Measurements from ENCODE around the gene RPS6KA5.
"Not testable (repeated sequence)": the region's sequence is repeated elsewhere in the genome, so short reads cannot be mapped to it uniquely, and the experiment has no call there.

RPS6KA5 gene

DNA sequence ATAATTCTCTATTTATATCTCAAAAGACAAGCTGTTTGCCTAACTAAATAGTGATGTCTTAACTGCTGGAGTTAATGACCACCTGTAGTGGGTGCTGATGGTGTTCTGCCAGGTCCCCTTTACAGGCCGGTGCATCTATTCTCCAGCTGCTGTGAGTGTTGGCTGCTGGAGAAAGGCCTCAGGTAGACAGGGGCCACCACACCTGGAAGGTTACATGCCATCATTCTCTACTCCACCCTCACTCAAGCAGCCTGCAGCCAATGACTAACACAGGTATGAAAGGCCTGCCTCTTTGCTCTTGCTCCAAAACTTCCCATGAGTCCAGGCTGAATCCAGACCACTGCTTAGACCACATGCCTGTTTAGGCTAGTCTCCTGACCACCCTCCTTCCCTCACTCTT lies 73.9 kb downstream of the RPS6KA5 start:
- TF ChIP-seq, protein P1, sequence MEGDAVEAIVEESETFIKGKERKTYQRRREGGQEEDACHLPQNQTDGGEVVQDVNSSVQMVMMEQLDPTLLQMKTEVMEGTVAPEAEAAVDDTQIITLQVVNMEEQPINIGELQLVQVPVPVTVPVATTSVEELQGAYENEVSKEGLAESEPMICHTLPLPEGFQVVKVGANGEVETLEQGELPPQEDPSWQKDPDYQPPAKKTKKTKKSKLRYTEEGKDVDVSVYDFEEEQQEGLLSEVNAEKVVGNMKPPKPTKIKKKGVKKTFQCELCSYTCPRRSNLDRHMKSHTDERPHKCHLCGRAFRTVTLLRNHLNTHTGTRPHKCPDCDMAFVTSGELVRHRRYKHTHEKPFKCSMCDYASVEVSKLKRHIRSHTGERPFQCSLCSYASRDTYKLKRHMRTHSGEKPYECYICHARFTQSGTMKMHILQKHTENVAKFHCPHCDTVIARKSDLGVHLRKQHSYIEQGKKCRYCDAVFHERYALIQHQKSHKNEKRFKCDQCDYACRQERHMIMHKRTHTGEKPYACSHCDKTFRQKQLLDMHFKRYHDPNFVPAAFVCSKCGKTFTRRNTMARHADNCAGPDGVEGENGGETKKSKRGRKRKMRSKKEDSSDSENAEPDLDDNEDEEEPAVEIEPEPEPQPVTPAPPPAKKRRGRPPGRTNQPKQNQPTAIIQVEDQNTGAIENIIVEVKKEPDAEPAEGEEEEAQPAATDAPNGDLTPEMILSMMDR (IDR thresholded peaks at IDR 0.05; ENCODE audit: low read depth, low read length, missing control alignments) = no peak
- Histone ChIP-seq H3K4me3 (ENCODE audit: low read depth, low read length) (no peak overlapping the region), H3K27ac (no peak overlapping the region), H3K36me3 (replicated peaks) (no peaks in the 10 kb centered on the region), H3K27me3 (replicated peaks) (no peaks in the 10 kb centered on the region)
- DNase-seq = no peak
- in situ Hi-C loops (cut with HindIII; ENCODE audit: low pct_ligation_motif_present, low sequenced_read_pairs) = no loop called here

DNA sequence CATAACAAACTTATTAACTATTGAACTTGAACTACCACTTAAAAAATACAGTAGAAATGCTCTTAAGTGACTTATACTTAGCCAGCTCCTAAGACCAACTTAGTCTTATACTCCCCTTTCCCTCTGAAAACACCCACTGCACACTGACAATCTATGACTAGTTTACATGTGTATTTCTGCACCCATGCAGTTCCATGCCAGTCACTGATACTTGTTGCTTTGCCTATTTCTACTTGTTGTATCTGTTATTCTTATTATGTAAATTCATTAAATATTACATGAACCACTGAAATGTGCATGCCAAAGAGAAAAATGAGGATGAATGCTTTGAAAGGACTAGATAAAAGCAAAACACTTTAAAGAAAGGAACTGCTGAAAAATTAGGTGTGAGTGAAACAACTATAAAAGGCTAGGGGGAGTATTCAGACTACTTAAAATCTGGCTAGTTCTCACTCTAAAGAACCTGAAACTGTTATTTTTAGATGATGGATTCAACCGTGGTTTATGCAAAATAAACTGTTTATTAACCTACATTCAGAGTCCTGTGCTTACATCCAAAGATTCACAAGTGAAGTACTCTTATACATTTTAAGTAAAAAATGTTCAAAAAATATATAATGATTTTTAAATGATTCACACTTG lies 74.7 kb downstream of the RPS6KA5 start:
- DNase-seq = no peak
- in situ Hi-C loops (cut with HindIII; ENCODE audit: low pct_ligation_motif_present, low sequenced_read_pairs) = no loop called here
- Histone ChIP-seq H3K27ac (no peak overlapping the region), H3K4me3 (ENCODE audit: low read depth, low read length) (no peak overlapping the region), H3K36me3 (replicated peaks) (no peaks in the 10 kb centered on the region), H3K27me3 (replicated peaks) (no peaks in the 10 kb centered on the region)
- TF ChIP-seq, protein P1 (IDR thresholded peaks at IDR 0.05; ENCODE audit: low read depth, low read length, missing control alignments) = no peak

DNA sequence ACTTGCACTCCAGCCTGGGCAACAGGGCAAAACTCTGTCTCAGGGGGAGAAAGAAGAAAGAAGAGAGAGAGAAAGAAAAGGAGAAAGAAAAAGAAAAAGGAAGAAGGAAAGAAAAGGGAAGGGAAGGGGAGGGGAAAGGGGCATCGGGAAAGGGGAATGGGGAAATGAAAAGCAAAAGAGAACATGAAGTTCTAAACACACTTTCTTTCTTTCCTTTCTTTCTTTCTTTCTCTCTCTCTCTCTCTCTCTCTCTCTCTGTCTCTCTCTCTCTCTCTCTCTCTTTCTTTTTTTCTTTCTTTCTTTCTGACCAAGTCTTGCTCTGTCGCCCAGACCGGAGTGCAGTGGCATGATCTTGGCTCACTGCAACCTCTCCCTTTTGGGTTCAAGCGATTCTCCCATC lies 76.9 kb downstream of the RPS6KA5 start:
- no peak for DNase-seq
- in situ Hi-C loops (cut with HindIII; ENCODE audit: low pct_ligation_motif_present, low sequenced_read_pairs) = no loop called here
- no peak overlapping the region for H3K27ac ChIP-seq
- H3K36me3 ChIP-seq (replicated peaks) = no peaks in the 10 kb centered on the region
- TF ChIP-seq, protein P1 (IDR thresholded peaks at IDR 0.05; ENCODE audit: low read depth, low read length, missing control alignments) = no peak
- H3K27me3 ChIP-seq (replicated peaks) = no peaks in the 10 kb centered on the region
- H3K4me3 ChIP-seq (ENCODE audit: low read depth, low read length) = no peak overlapping the region

DNA sequence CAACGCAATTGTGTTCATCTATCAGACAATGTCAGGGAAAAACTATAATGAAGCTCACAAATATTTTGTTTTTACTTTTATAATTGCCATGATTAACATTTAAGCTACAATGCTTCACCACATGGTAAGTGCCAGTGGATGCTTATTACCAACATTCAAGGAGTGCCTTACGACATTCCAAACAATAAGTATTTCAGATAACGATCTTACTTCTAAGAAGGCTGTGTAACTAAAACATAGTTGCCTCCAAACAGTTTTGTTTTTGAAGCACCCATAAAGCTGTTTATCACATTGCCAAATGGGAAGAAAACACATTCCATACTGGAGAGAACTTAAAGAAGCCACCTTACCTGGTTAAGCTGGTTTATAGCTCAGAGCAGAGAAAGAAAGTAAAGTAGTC lies 78.8 kb downstream of the RPS6KA5 start:
- TF ChIP-seq, protein P1 (IDR thresholded peaks at IDR 0.05; ENCODE audit: low read depth, low read length, missing control alignments) = no peak
- no peaks in the 10 kb centered on the region for H3K36me3 ChIP-seq (replicated peaks)
- in situ Hi-C loops (cut with HindIII; ENCODE audit: low pct_ligation_motif_present, low sequenced_read_pairs) = no loop called here
- H3K27ac ChIP-seq = no peak overlapping the region
- H3K4me3 ChIP-seq (ENCODE audit: low read depth, low read length) = no peak overlapping the region
- DNase-seq = no peak
- no peaks in the 10 kb centered on the region for H3K27me3 ChIP-seq (replicated peaks)

DNA sequence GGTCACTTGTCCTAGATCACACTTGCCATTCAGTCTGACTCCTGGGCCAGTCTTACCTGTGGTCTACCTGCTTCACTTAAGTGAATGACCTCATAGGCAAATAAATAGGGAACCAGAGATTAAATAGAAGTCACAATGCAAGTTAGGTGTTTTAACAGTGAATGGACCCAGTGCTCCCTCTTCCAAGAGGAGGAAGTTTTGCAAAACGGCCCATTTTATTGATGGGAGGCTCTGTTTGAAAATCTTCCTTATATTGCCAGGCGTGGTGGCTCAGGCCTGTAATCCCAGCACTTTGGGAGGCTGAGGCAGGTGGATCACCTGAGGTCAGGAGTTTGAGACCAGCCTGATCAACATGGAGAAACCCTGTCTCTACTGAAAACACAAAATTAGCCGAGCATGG lies 79.8 kb downstream of the RPS6KA5 start:
- in situ Hi-C loops (cut with HindIII; ENCODE audit: low pct_ligation_motif_present, low sequenced_read_pairs); H3K27ac ChIP-seq; DNase-seq; H3K4me3 ChIP-seq (ENCODE audit: low read depth, low read length); H3K36me3 ChIP-seq (replicated peaks); H3K27me3 ChIP-seq (replicated peaks): not testable (repeated sequence)

DNA sequence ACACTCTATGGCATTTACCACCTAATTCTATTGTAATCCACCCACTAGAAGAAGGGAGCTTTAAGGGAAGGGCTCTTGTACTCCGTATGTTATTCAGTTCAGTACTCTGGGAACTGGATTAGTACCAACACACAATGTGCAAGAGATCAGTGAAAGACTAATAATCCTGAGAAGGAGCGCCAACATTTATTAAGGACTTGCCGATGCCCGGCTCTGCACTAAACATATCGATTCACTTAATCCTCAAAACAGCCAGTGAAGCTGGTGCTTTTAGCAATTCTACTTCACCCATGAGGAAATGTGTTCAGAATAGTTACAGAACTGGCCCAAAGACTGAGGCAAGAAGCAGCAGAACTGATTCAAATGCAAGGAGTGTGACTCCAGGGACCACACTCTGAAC lies 80.9 kb downstream of the RPS6KA5 start:
- TF ChIP-seq, protein P1 (IDR thresholded peaks at IDR 0.05; ENCODE audit: low read depth, low read length, missing control alignments) = no peak
- H3K27ac ChIP-seq = no peak overlapping the region
- no peaks in the 10 kb centered on the region for H3K36me3 ChIP-seq (replicated peaks)
- no peak for DNase-seq
- in situ Hi-C loops (cut with HindIII; ENCODE audit: low pct_ligation_motif_present, low sequenced_read_pairs) = no loop called here
- no peak overlapping the region for H3K4me3 ChIP-seq (ENCODE audit: low read depth, low read length)
- no peaks in the 10 kb centered on the region for H3K27me3 ChIP-seq (replicated peaks)

Measured in brain microvascular endothelial cell (primary cell).